ENCODE measurements around the gene PRMT7. TPM values are rescaled to one million over a fixed set of nuclear protein-coding genes. Genes with fewer than 3 reads are reported as not detected.
A peak's percentile ranks its signal among the peaks of the same experiment; 100 is the strongest.

PRMT7 gene
- total and polyA plus RNA-seq, 2 donors from 2014 or later = 20.4 to 33.7 TPM

DNA sequence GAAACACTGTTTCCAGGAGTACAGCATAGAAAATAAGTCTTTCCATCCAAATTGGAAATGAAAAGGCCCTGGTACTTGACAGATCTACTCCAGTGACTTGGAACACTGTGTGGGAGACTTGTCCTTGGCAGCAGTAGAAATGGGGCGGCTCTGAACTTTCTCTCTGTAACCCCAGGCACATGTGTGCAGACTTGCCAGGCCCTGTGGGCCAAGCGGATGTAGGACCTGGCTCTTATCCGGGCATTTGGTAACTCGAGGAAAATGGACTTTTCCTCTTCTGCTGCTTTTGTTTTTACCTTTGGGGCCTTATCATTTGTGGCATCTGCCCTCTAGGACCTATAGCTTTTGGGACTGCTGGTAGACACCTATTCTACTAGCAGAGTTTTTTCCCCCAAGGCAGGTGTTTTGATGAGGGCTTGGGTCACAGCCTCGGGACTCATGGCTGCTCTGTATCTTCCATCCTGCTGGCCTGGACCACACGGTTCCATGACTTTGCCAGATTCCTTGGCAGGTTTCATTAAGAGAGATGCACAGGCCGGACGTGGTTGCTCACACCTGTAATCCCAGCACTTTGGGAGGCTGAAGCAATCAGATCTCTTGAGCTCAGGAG, 94.0 kb downstream of the PRMT7 start:
- Histone ChIP-seq H3K9ac (ENCODE audit: low read length in 3 of 3) (no peak overlapping the region), H3K36me3 (ENCODE audit: control insufficient read depth in 2 of 3, insufficient read depth in 3 of 3, low read length in 3 of 3) (no peaks in the 10 kb centered on the region), H3K9me3 (ENCODE audit: control insufficient read depth in 2 of 3, insufficient read depth in 1 of 3, low read length in 3 of 3) (no peaks in the 10 kb centered on the region), H3K27ac (ENCODE audit: low read depth in 2 of 2, low read length in 2 of 2) (no peak overlapping the region), H3K4me1 (ENCODE audit: control insufficient read depth in 2 of 3, insufficient read depth in 2 of 3, low read depth in 1 of 3, low read length in 3 of 3) (peaks cover 0 to 4% (median 0%) of the 10 kb centered on the region in 3 donors), H3K4me3 (ENCODE audit: low read length in 3 of 3) (no peak overlapping the region), H3K27me3 (ENCODE audit: control insufficient read depth, insufficient read depth, low read length) (no peaks in the 10 kb centered on the region)
- intact Hi-C loops (cut with DNase I) = no loop called here
- FAIRE-seq (no peak), DNase-seq (no peak)
- TF ChIP-seq, protein P1, sequence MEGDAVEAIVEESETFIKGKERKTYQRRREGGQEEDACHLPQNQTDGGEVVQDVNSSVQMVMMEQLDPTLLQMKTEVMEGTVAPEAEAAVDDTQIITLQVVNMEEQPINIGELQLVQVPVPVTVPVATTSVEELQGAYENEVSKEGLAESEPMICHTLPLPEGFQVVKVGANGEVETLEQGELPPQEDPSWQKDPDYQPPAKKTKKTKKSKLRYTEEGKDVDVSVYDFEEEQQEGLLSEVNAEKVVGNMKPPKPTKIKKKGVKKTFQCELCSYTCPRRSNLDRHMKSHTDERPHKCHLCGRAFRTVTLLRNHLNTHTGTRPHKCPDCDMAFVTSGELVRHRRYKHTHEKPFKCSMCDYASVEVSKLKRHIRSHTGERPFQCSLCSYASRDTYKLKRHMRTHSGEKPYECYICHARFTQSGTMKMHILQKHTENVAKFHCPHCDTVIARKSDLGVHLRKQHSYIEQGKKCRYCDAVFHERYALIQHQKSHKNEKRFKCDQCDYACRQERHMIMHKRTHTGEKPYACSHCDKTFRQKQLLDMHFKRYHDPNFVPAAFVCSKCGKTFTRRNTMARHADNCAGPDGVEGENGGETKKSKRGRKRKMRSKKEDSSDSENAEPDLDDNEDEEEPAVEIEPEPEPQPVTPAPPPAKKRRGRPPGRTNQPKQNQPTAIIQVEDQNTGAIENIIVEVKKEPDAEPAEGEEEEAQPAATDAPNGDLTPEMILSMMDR (IDR thresholded peaks at IDR 0.05; ENCODE audit: borderline replicate concordance, extremely low read depth, insufficient read depth) = no peak

DNA sequence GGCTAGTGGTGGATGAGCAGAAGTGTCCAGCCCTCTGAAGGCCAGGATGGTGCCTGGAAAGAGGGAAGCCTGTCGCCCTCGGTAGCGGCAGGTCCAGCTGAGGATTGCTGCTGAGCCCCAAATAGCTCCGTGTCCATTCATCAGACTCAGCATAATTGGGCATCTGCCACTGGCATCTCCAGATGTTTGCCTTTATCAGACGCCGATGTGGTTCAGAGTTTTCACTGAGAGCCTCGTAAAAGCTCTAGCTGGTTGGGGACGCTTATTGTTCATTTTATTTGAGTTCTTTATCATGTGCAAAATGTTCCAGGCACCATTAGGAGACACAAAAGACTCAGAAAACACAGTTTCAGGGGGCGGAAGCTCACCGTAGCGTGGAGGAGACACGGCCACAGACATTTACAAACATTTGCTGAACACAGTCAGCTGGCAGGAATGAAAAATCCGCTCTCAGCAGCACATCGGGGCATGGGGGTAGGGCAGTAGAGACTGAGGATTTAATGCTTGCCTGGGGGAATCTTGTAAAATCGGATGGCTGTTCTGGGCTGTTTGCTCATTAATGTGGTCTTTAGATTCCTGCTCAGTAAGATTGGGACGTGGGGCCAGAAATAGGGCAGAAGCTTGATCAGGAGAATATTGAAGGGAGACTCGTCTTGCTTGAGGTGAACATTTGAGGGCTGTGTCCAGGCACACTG, 95.8 kb downstream of the PRMT7 start:
- intact Hi-C loops (cut with DNase I) = no loop called here
- H3K27ac ChIP-seq (ENCODE audit: low read depth in 2 of 2, low read length in 2 of 2) = no peak overlapping the region
- no peak for FAIRE-seq

More for the DNA sequence above, 95.8 kb downstream of the PRMT7 start:
- no peak overlapping the region for H3K4me3 ChIP-seq (ENCODE audit: low read length in 3 of 3)
- peak in 3 of 5 donors; percentile 25 to 46 (median 37) for DNase-seq
- no peaks in the 10 kb centered on the region for H3K9me3 ChIP-seq (ENCODE audit: control insufficient read depth in 2 of 3, insufficient read depth in 1 of 3, low read length in 3 of 3)
- TF ChIP-seq, protein P1 (IDR thresholded peaks at IDR 0.05; ENCODE audit: borderline replicate concordance, extremely low read depth, insufficient read depth) = no peak
- H3K4me1 ChIP-seq (ENCODE audit: control insufficient read depth in 2 of 3, insufficient read depth in 2 of 3, low read depth in 1 of 3, low read length in 3 of 3) = peaks cover 0 to 4% (median 0%) of the 10 kb centered on the region in 3 donors
- no peaks in the 10 kb centered on the region for H3K36me3 ChIP-seq (ENCODE audit: control insufficient read depth in 2 of 3, insufficient read depth in 3 of 3, low read length in 3 of 3)
- H3K27me3 ChIP-seq (ENCODE audit: control insufficient read depth, insufficient read depth, low read length) = no peaks in the 10 kb centered on the region
- no peak overlapping the region for H3K9ac ChIP-seq (ENCODE audit: low read length in 3 of 3)

Other genes with a start within 250 kb of the PRMT7 start
- gene NFATC3, start 225.6 kb upstream of the PRMT7 start, total RNA-seq = 37.7 TPM
- 15.0 TPM for gene NFATC3, start 225.6 kb upstream of the PRMT7 start, polyA plus RNA-seq (ENCODE audit: insufficient read depth, low read depth, low replicate concordance)
- gene ESRP2, start 74.9 kb upstream of the PRMT7 start, total RNA-seq = 32.9 TPM
- 19.1 TPM for gene ESRP2, start 74.9 kb upstream of the PRMT7 start, polyA plus RNA-seq (ENCODE audit: insufficient read depth, low read depth, low replicate concordance)
- 35.1 TPM for gene PLA2G15, start 65.6 kb upstream of the PRMT7 start, total RNA-seq
- 44.4 TPM for gene PLA2G15, start 65.6 kb upstream of the PRMT7 start, polyA plus RNA-seq (ENCODE audit: insufficient read depth, low read depth, low replicate concordance)
- 24.0 TPM for gene SLC7A6, start 46.5 kb upstream of the PRMT7 start, total RNA-seq
- gene SLC7A6, start 46.5 kb upstream of the PRMT7 start, polyA plus RNA-seq (ENCODE audit: insufficient read depth, low read depth, low replicate concordance) = 5.0 TPM
- gene SLC7A6OS, start 73 bp upstream of the PRMT7 start, total RNA-seq = 20.3 TPM
- gene SLC7A6OS, start 73 bp upstream of the PRMT7 start, polyA plus RNA-seq (ENCODE audit: insufficient read depth, low read depth, low replicate concordance) = 9.2 TPM
- 0.72 TPM for gene SMPD3, start 137.5 kb downstream of the PRMT7 start, total RNA-seq
- gene SMPD3, start 137.5 kb downstream of the PRMT7 start, polyA plus RNA-seq (ENCODE audit: insufficient read depth, low read depth, low replicate concordance) = 0.28 TPM
- 30.3 TPM for gene ZFP90, start 228.3 kb downstream of the PRMT7 start, total RNA-seq
- 10.9 TPM for gene ZFP90, start 228.3 kb downstream of the PRMT7 start, polyA plus RNA-seq (ENCODE audit: insufficient read depth, low read depth, low replicate concordance)